HUES48 (cell line): Measurements from ENCODE around the gene CWC25.
"Not testable (repeated sequence)": the region's sequence is repeated elsewhere in the genome, so short reads cannot be mapped to it uniquely, and the experiment has no call there.

Source experiments
- H3K27ac ChIP-seq: one replicate; pipeline ENCODE4 v1.7.0; 2013; ENCODE audit warnings: low read depth, low read length, inconsistent platforms
- H3K27me3 ChIP-seq: 2 replicates; pipeline ENCODE4 v1.6.1; 2013; ENCODE audit warnings: mild to moderate bottlenecking, low read length; ENCODE audit not compliant: control insufficient read depth, insufficient read depth
- H3K36me3 ChIP-seq: 2 replicates; pipeline ENCODE4 v1.6.1; 2013; ENCODE audit warnings: low read length; ENCODE audit not compliant: control insufficient read depth, insufficient read depth
- H3K4me1 ChIP-seq: 2 replicates; pipeline ENCODE4 v1.6.1; 2013; ENCODE audit warnings: mild to moderate bottlenecking, low read length; ENCODE audit not compliant: control insufficient read depth, insufficient read depth
- H3K4me3 ChIP-seq: 2 replicates; pipeline ENCODE4 v1.5.1; 2013; ENCODE audit warnings: mild to moderate bottlenecking, low read depth, low read length
- H3K9ac ChIP-seq: 2 replicates; pipeline ENCODE4 v1.6.1; 2013; ENCODE audit warnings: mild to moderate bottlenecking, low read depth, low read length, moderate library complexity
- H3K9me3 ChIP-seq: 2 replicates; pipeline ENCODE4 v1.6.1; 2013; ENCODE audit warnings: low read length; ENCODE audit not compliant: control insufficient read depth, insufficient read depth

Gene CWC25

GRCh38 chr17:38797828-38798227 is 27.3 kb downstream of the CWC25 start:
- Histone ChIP-seq H3K36me3 (peaks cover 32% of the 10 kb centered on the region), H3K4me1 (peaks cover 12% of the 10 kb centered on the region; the same call in 1 of the 2 replicates), H3K4me3 (peak overlapping the region; percentile 84), H3K9ac (no peak overlapping the region), H3K27ac (no peak overlapping the region), H3K27me3 (no peaks in the 10 kb centered on the region), H3K9me3 (no peaks in the 10 kb centered on the region)

GRCh38 chr17:38797158-38797490 is 28.0 kb downstream of the CWC25 start:
- peaks cover 31% of the 10 kb centered on the region for H3K36me3 ChIP-seq
- no peak overlapping the region for H3K9ac ChIP-seq
- H3K27me3 ChIP-seq = no peaks in the 10 kb centered on the region
- H3K4me1 ChIP-seq = peaks cover 12% of the 10 kb centered on the region; the same call in 1 of the 2 replicates
- no peak overlapping the region for H3K4me3 ChIP-seq
- no peaks in the 10 kb centered on the region for H3K9me3 ChIP-seq
- H3K27ac ChIP-seq = no peak overlapping the region

GRCh38 chr17:38796451-38797157 is 28.5 kb downstream of the CWC25 start:
- Histone ChIP-seq H3K36me3 (peaks cover 27% of the 10 kb centered on the region), H3K27ac (no peak overlapping the region)

GRCh38 chr17:38794221-38794620 is 30.9 kb downstream of the CWC25 start:
- no peaks in the 10 kb centered on the region for H3K27me3 ChIP-seq
- H3K4me1 ChIP-seq = peaks cover 19% of the 10 kb centered on the region
- no peak overlapping the region for H3K4me3 ChIP-seq
- H3K36me3 ChIP-seq = peaks cover 22% of the 10 kb centered on the region
- H3K9me3 ChIP-seq = no peaks in the 10 kb centered on the region
- no peak overlapping the region for H3K9ac ChIP-seq
- no peak overlapping the region for H3K27ac ChIP-seq

More at GRCh38 chr17:38796451-38797157, 28.5 kb downstream of the CWC25 start:
- Histone ChIP-seq H3K27me3 (no peaks in the 10 kb centered on the region), H3K9ac (no peak overlapping the region), H3K4me1 (peaks cover 12% of the 10 kb centered on the region; the same call in 1 of the 2 replicates), H3K9me3 (no peaks in the 10 kb centered on the region), H3K4me3 (no peak overlapping the region)

- H3K4me1 ChIP-seq = peaks cover 11% of the 10 kb centered on the region
- H3K9me3 ChIP-seq = no peaks in the 10 kb centered on the region
- H3K27ac ChIP-seq = no peak overlapping the region
- H3K27me3 ChIP-seq = no peaks in the 10 kb centered on the region
- H3K9ac ChIP-seq = no peak overlapping the region
- H3K36me3 ChIP-seq = peaks cover 21% of the 10 kb centered on the region
- no peak overlapping the region for H3K4me3 ChIP-seq
These were observed 34.0 kb downstream of the CWC25 start for GRCh38 chr17:38791162-38791561.

GRCh38 chr17:38790148-38790707 is 34.9 kb downstream of the CWC25 start:
- H3K4me3 ChIP-seq, H3K9me3 ChIP-seq, H3K27ac ChIP-seq, H3K9ac ChIP-seq, H3K27me3 ChIP-seq: not testable (repeated sequence)
- H3K36me3 ChIP-seq = peaks cover 24% of the 10 kb centered on the region
- H3K4me1 ChIP-seq = peaks cover 11% of the 10 kb centered on the region

GRCh38 chr17:38789185-38789584 is 35.9 kb downstream of the CWC25 start:
- H3K27me3 ChIP-seq = no peaks in the 10 kb centered on the region
- peaks cover 33% of the 10 kb centered on the region for H3K36me3 ChIP-seq
- H3K27ac ChIP-seq = peak overlapping the region; percentile 74
- peaks cover 11% of the 10 kb centered on the region for H3K4me1 ChIP-seq
- no peak overlapping the region for H3K4me3 ChIP-seq
- H3K9ac ChIP-seq = no peak overlapping the region
- no peaks in the 10 kb centered on the region for H3K9me3 ChIP-seq

GRCh38 chr17:38787999-38788398 is 37.1 kb downstream of the CWC25 start:
- Histone ChIP-seq H3K36me3 (peaks cover 44% of the 10 kb centered on the region), H3K4me1 (peaks cover 11% of the 10 kb centered on the region)
- not testable (repeated sequence) for H3K9ac ChIP-seq, H3K27ac ChIP-seq, H3K9me3 ChIP-seq, H3K27me3 ChIP-seq, H3K4me3 ChIP-seq

- Histone ChIP-seq H3K27ac (no peak overlapping the region), H3K9ac (no peak overlapping the region), H3K9me3 (no peaks in the 10 kb centered on the region), H3K4me1 (peaks cover 11% of the 10 kb centered on the region), H3K4me3 (no peak overlapping the region), H3K36me3 (peaks cover 52% of the 10 kb centered on the region), H3K27me3 (no peaks in the 10 kb centered on the region)
These were observed 38.7 kb downstream of the CWC25 start for GRCh38 chr17:38786372-38786771.

- no peaks in the 10 kb centered on the region for H3K9me3 ChIP-seq
- H3K4me3 ChIP-seq = no peak overlapping the region
- H3K36me3 ChIP-seq = peaks cover 84% of the 10 kb centered on the region
- H3K9ac ChIP-seq = no peak overlapping the region
- no peaks in the 10 kb centered on the region for H3K4me1 ChIP-seq
- H3K27ac ChIP-seq = no peak overlapping the region
- H3K27me3 ChIP-seq = no peaks in the 10 kb centered on the region
These were observed 41.9 kb downstream of the CWC25 start for GRCh38 chr17:38783227-38783626.

- Histone ChIP-seq H3K9ac (no peak overlapping the region), H3K27me3 (no peaks in the 10 kb centered on the region), H3K27ac (no peak overlapping the region), H3K9me3 (no peaks in the 10 kb centered on the region), H3K4me3 (no peak overlapping the region), H3K4me1 (no peaks in the 10 kb centered on the region), H3K36me3 (peaks cover 93% of the 10 kb centered on the region)
These were observed 45.0 kb downstream of the CWC25 start for GRCh38 chr17:38779965-38780752.
